GM23248 (cell line): ENCODE results near the gene PRCP. TPM values are rescaled to one million over a fixed set of nuclear protein-coding genes. Genes with fewer than 3 reads are reported as not detected.

Source experiments
- DNase-seq: peaks from one replicate; pipeline ENCODE4 v3.0.0-alpha.2; 2015
- H2AFZ ChIP-seq: fragments of 200-600 bp; sonication (generic); 2 replicates; pipeline ENCODE4 v1.6.1; 2016; ENCODE audit warnings: antibody characterized with exemption
- H3F3A ChIP-seq: fragments of 200-600 bp; sonication (generic); 2 replicates; pipeline ENCODE4 v1.6.1; 2016; ENCODE audit warnings: mild to moderate bottlenecking, antibody characterized with exemption, mixed run types; ENCODE audit not compliant: insufficient read depth
- H3K27ac ChIP-seq: fragments of 200-600 bp; sonication (generic); 2 replicates; pipeline ENCODE4 v1.5.1; 2016; ENCODE audit warnings: mild to moderate bottlenecking
- H3K27me3 ChIP-seq: fragments of 200-600 bp; sonication (generic); replicated peaks from 2 replicates; pipeline ENCODE4 v1.6.1; 2016; ENCODE audit warnings: mild to moderate bottlenecking; ENCODE audit not compliant: insufficient read depth
- H3K36me3 ChIP-seq: fragments of 200-600 bp; sonication (generic); 2 replicates; pipeline ENCODE4 v1.6.1; 2016; ENCODE audit warnings: low read depth, mild to moderate bottlenecking
- H3K4me1 ChIP-seq: fragments of 200-600 bp; sonication (generic); 2 replicates; pipeline ENCODE4 v1.6.1; 2016; ENCODE audit warnings: mild to moderate bottlenecking; ENCODE audit not compliant: insufficient read depth
- H3K4me2 ChIP-seq: fragments of 200-600 bp; sonication (generic); one replicate; pipeline ENCODE4 v1.6.1; 2016; ENCODE audit warnings: mild to moderate bottlenecking; ENCODE audit not compliant: unreplicated experiment
- H3K4me3 ChIP-seq: fragments of 200-600 bp; sonication (generic); 2 replicates; pipeline ENCODE4 v1.5.1; 2016; ENCODE audit warnings: mild to moderate bottlenecking
- H3K79me2 ChIP-seq: fragments of 200-600 bp; sonication (generic); 2 replicates; pipeline ENCODE4 v1.6.1; 2016; ENCODE audit warnings: mild to moderate bottlenecking; ENCODE audit not compliant: insufficient read depth
- H3K9ac ChIP-seq: fragments of 200-600 bp; sonication (generic); 2 replicates; pipeline ENCODE4 v1.6.1; 2016; ENCODE audit warnings: mild to moderate bottlenecking
- H3K9me2 ChIP-seq: fragments of 200-600 bp; sonication (generic); 2 replicates; pipeline ENCODE4 v1.6.1; 2016; ENCODE audit warnings: mixed run types, mild to moderate bottlenecking, moderate library complexity; ENCODE audit not compliant: insufficient read depth
- H3K9me3 ChIP-seq: fragments of 200-600 bp; sonication (generic); one replicate; pipeline ENCODE4 v1.6.1; 2017; ENCODE audit warnings: low read depth
- H4K20me1 ChIP-seq: fragments of 200-600 bp; sonication (generic); 2 replicates; pipeline ENCODE4 v1.6.0; 2016; ENCODE audit not compliant: insufficient read depth
- EZH2 ChIP-seq: fragments of 200-600 bp; sonication (generic); IDR thresholded peaks from 2 replicates; pipeline ENCODE4 v1.6.1; 2018; ENCODE audit warnings: antibody characterized with exemption, mild to moderate bottlenecking; ENCODE audit not compliant: insufficient read depth, poor library complexity, severe bottlenecking
- EZH2phosphoT487 ChIP-seq: fragments of 200-600 bp; sonication (generic); IDR thresholded peaks from 2 replicates; pipeline ENCODE4 v1.6.1; 2018; ENCODE audit warnings: antibody characterized with exemption, moderate library complexity, mild to moderate bottlenecking, low read depth; ENCODE audit not compliant: insufficient read depth
- WGBS, 2 experiments: methylation state at CpG; one replicate each; pipeline ENCODE4 v1.1.6; 2015 to 2017; ENCODE audit warnings: low lambda C conversion rate in 2 of 2, low coverage in 1 of 2; ENCODE audit errors: missing lambda C conversion rate in 2 of 2; 5-methylcytosine and 5-hydroxymethylcytosine counted together
- in situ Hi-C: fragments of 300-500 bp; cut with MboI; formaldehyde crosslinking; loops from 2 replicates; pipeline ENCODE4 v1.15.0; 2020
- polyA plus RNA-seq: library from polyadenylated mRNA; unstranded; fragments of >200 nt; fragmentation: Nextera tagmentation; extraction: Ambion mirVana; gene quantifications from 2 replicates; pipeline ENCODE4 v1.2.1, GENCODE V29; 2016
- total RNA-seq: library from RNA; depleted of rRNA; stranded (reverse); fragments of >200 nt; shearing (Covaris generic); gene quantifications from 2 replicates; pipeline ENCODE4 v1.2.3, GENCODE V29; 2014

The PRCP gene
- total and polyA plus RNA-seq, 2 experiments from 2014 or later, result 84.1 to 85.7 TPM

- no peaks in the 10 kb centered on the region for H3K79me2 ChIP-seq
- H3K9me2 ChIP-seq, result no peaks in the 10 kb centered on the region
- H3K4me2 ChIP-seq, result no peak overlapping the region
- no peak for DNase-seq
- TF ChIP-seq EZH2 (no peak), EZH2phosphoT487 (no peak)
- H3K27me3 ChIP-seq, result no peaks in the 10 kb centered on the region
- no peak overlapping the region for H3K27ac ChIP-seq
- no peaks in the 10 kb centered on the region for H3K9me3 ChIP-seq
- no peak overlapping the region for H3K9ac ChIP-seq
- 8 to 18% methylated on average over 3 of the region's 3 CpGs for WGBS, 2 experiments
- H3F3A ChIP-seq, result no peaks in the 10 kb centered on the region
- H3K4me1 ChIP-seq, result no peaks in the 10 kb centered on the region
- in situ Hi-C loops, result no loop called here
- H3K4me3 ChIP-seq, result no peak overlapping the region
- no peak overlapping the region for H2AFZ ChIP-seq
- H3K36me3 ChIP-seq, result no peaks in the 10 kb centered on the region
- H4K20me1 ChIP-seq, result no peaks in the 10 kb centered on the region
Observed at GRCh38 chr11:82786836-82787235, 113.4 kb downstream of the PRCP start.

- no peaks in the 10 kb centered on the region for H3K9me2 ChIP-seq
- no peaks in the 10 kb centered on the region for H3K4me1 ChIP-seq
- DNase-seq, result no peak
- H3K27me3 ChIP-seq, result no peaks in the 10 kb centered on the region
- no peaks in the 10 kb centered on the region for H4K20me1 ChIP-seq
- no peaks in the 10 kb centered on the region for H3K9me3 ChIP-seq
- no peak overlapping the region for H3K4me2 ChIP-seq
- no peak overlapping the region for H3K4me3 ChIP-seq
- TF ChIP-seq EZH2phosphoT487 (no peak), EZH2 (no peak)
- no peaks in the 10 kb centered on the region for H3K36me3 ChIP-seq
- no peaks in the 10 kb centered on the region for H3K79me2 ChIP-seq
- H3F3A ChIP-seq, result no peaks in the 10 kb centered on the region
- in situ Hi-C loops, result no loop called here
- no peak overlapping the region for H2AFZ ChIP-seq
- H3K27ac ChIP-seq, result no peak overlapping the region
- H3K9ac ChIP-seq, result no peak overlapping the region
- WGBS, 2 experiments, result 87 to 94% methylated on average over 2 of the region's 2 CpGs
Observed at GRCh38 chr11:82786001-82786400, 114.2 kb downstream of the PRCP start.

DNA sequence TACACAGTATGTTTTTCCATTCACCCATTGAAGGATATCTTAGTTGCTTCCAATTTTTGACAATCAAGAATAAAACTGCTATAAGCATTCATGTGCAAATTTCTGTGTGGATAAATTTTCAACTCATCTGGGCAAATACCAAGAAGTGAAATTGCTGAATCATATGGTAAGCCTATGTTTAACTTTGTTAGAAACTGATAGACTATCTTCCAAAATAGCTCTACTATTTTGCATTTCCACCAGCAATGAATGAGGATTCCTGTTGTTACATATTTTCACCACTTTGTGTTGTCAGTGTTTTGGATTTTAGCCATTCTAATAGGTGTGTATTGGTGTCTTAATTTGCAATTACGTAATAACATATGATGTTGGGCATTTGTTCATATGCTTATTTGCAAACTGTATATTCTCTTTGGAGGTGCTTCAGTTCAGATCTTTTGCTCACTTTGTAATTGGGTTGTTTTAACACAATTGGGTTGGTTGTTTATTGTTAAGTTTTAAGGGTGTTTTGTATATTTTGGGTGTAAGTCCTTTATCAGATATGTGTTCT lies 117.3 kb downstream of the PRCP start:
- no peak overlapping the region for H2AFZ ChIP-seq
- no peaks in the 10 kb centered on the region for H4K20me1 ChIP-seq
- H3K36me3 ChIP-seq, result no peaks in the 10 kb centered on the region
- H3K9me2 ChIP-seq, result no peaks in the 10 kb centered on the region
- no peaks in the 10 kb centered on the region for H3K4me1 ChIP-seq
- H3K27me3 ChIP-seq, result no peaks in the 10 kb centered on the region
- H3F3A ChIP-seq, result no peaks in the 10 kb centered on the region
- H3K9me3 ChIP-seq, result no peaks in the 10 kb centered on the region
- no peak overlapping the region for H3K27ac ChIP-seq
- H3K9ac ChIP-seq, result no peak overlapping the region
- no peak overlapping the region for H3K4me2 ChIP-seq
- H3K4me3 ChIP-seq, result no peak overlapping the region
- in situ Hi-C loops, result no loop called here
- DNase-seq, result no peak
- no peaks in the 10 kb centered on the region for H3K79me2 ChIP-seq
- 34 to 48% methylated on average over 1 of the region's 1 CpG for WGBS, 2 experiments
- TF ChIP-seq EZH2phosphoT487 (no peak), EZH2 (no peak)

DNA sequence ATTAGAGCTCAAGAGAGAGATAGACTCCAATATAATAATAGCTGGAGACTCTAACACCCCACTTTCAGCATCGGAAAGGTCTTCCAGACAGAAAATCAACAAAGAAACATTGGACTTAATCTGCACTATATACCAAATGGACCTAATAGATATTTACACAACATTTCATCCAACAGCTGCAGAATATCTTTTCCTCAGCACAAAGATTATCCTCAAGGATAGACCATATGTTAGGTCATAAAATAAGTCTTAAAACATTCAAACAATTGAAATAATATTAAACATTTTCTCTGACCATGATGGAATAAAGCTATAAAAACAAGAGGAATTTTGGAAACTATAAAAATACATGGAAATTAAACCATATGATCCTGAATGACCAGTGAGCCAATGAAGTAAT lies 121.5 kb downstream of the PRCP start:
- no peaks in the 10 kb centered on the region for H3K27me3 ChIP-seq
- WGBS, 2 experiments, result 24 to 51% methylated on average over 1 of the region's 1 CpG
- H3K4me1 ChIP-seq, result no peaks in the 10 kb centered on the region
- H3K79me2 ChIP-seq, result no peaks in the 10 kb centered on the region
- no peak overlapping the region for H3K9ac ChIP-seq
- TF ChIP-seq EZH2phosphoT487 (no peak), EZH2 (no peak)
- H3F3A ChIP-seq, result no peaks in the 10 kb centered on the region
- H4K20me1 ChIP-seq, result no peaks in the 10 kb centered on the region
- H3K9me3 ChIP-seq, result no peaks in the 10 kb centered on the region
- in situ Hi-C loops, result no loop called here
- DNase-seq, result no peak
- no peaks in the 10 kb centered on the region for H3K36me3 ChIP-seq
- H3K9me2 ChIP-seq, result no peaks in the 10 kb centered on the region
- no peak overlapping the region for H2AFZ ChIP-seq
- no peak overlapping the region for H3K27ac ChIP-seq
- H3K4me3 ChIP-seq, result no peak overlapping the region
- H3K4me2 ChIP-seq, result no peak overlapping the region

DNA sequence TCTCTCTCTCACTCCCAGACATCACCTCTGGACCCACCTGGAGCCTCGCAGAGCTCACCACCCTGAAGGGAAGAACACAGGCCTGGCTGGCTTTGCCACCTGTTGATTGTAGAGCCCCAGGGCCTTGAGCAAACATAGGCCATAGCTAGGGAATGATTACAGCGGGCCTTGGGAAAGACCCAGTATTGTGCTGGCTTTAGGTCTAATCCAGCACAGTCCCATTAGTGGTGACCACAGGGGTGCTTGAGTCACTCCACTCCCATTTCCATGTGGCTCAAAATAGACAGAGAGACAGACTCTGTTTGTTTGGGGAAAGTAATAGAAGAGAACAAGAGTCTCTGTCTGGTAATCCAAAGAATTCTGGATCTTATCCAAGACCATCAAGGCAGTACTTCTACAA lies 123.9 kb downstream of the PRCP start:
- Histone ChIP-seq H4K20me1 (no peaks in the 10 kb centered on the region), H3K79me2 (no peaks in the 10 kb centered on the region), H3K36me3 (no peaks in the 10 kb centered on the region), H3F3A (no peaks in the 10 kb centered on the region), H3K4me2 (no peak overlapping the region), H3K27me3 (no peaks in the 10 kb centered on the region), H3K9me3 (no peaks in the 10 kb centered on the region), H3K27ac (no peak overlapping the region), H3K4me3 (no peak overlapping the region), H3K9me2 (no peaks in the 10 kb centered on the region), H3K9ac (no peak overlapping the region), H2AFZ (no peak overlapping the region), H3K4me1 (no peaks in the 10 kb centered on the region)
- 43 to 64% methylated on average over 2 of the region's 2 CpGs for WGBS, 2 experiments
- in situ Hi-C loops, result no loop called here
- TF ChIP-seq EZH2, result no peak
- no peak for TF ChIP-seq EZH2phosphoT487
- DNase-seq, result no peak
